ENCODE results near the gene SNTG2.

The SNTG2 gene

GRCh38 chr2:953975-954686 lies 3.5 kb downstream of the SNTG2 start:
- DNase-seq, result no peak

- no peak for DNase-seq
Observed at GRCh38 chr2:954687-955000, 4.0 kb downstream of the SNTG2 start.

GRCh38 chr2:955829-956731 lies 5.4 kb downstream of the SNTG2 start:
- DNase-seq, result no peak

- DNase-seq, result no peak
Observed at GRCh38 chr2:959457-959856, 8.8 kb downstream of the SNTG2 start.

GRCh38 chr2:960061-960736 lies 9.6 kb downstream of the SNTG2 start:
- DNase-seq, result no peak

GRCh38 chr2:961786-962185 lies 11.1 kb downstream of the SNTG2 start:
- no peak for DNase-seq

- no peak for DNase-seq
Observed at GRCh38 chr2:963876-964275, 13.2 kb downstream of the SNTG2 start.

GRCh38 chr2:964562-964961 lies 13.9 kb downstream of the SNTG2 start:
- no peak for DNase-seq

GRCh38 chr2:965640-966147 lies 15.0 kb downstream of the SNTG2 start:
- no peak for DNase-seq

- no peak for DNase-seq
Observed at GRCh38 chr2:973129-973528, 22.5 kb downstream of the SNTG2 start.

- no peak for DNase-seq
Observed at GRCh38 chr2:974054-974453, 23.4 kb downstream of the SNTG2 start.

- no peak for DNase-seq
Observed at GRCh38 chr2:974502-974901, 23.9 kb downstream of the SNTG2 start.

GRCh38 chr2:975095-975494 lies 24.4 kb downstream of the SNTG2 start:
- DNase-seq, result no peak

GRCh38 chr2:979069-979928 lies 28.6 kb downstream of the SNTG2 start:
- DNase-seq, result no peak

- DNase-seq, result no peak
Observed at GRCh38 chr2:980176-980575, 29.5 kb downstream of the SNTG2 start.

GRCh38 chr2:981258-981657 lies 30.6 kb downstream of the SNTG2 start:
- no peak for DNase-seq

GRCh38 chr2:981759-982158 lies 31.1 kb downstream of the SNTG2 start:
- no peak for DNase-seq

- DNase-seq, result no peak
Observed at GRCh38 chr2:985317-985898, 34.8 kb downstream of the SNTG2 start.

- DNase-seq, result no peak
Observed at GRCh38 chr2:987789-988188, 37.1 kb downstream of the SNTG2 start.

GRCh38 chr2:989781-990467 lies 39.3 kb downstream of the SNTG2 start:
- DNase-seq, result no peak

- no peak for DNase-seq
Observed at GRCh38 chr2:990970-991369, 40.3 kb downstream of the SNTG2 start.

GRCh38 chr2:1002350-1002749 lies 51.7 kb downstream of the SNTG2 start:
- DNase-seq, result no peak
